Measurements from ENCODE around the gene KANK2.

Gene KANK2

GRCh38 chr19:11240008-11240444 lies 42.7 kb upstream of the KANK2 start:
- H3K4me3 ChIP-seq (replicated peaks in 1 of 2; ENCODE audit: low read depth in 2 of 2, low read length in 2 of 2) = no peak overlapping the region
- no peak for DNase-seq (ENCODE audit: low read depth in 2 of 2)
- TF ChIP-seq CTCF (IDR thresholded peaks at IDR 0.05; ENCODE audit: low read depth, low read length) = no peak

GRCh38 chr19:11239377-11240000 lies 42.1 kb upstream of the KANK2 start, which contains the start of gene ANGPTL8:
Gene ANGPTL8, plus strand, starts transcription at chr19:11239619. Its CDS starts 19 bp downstream, at chr19:11239638.
- no peak for TF ChIP-seq CTCF (IDR thresholded peaks at IDR 0.05; ENCODE audit: low read depth, low read length)
- no peak within 1 kb of the TSS for H3K4me3 ChIP-seq (replicated peaks in 1 of 2; ENCODE audit: low read depth in 2 of 2, low read length in 2 of 2)
- no peak for DNase-seq (ENCODE audit: low read depth in 2 of 2)

GRCh38 chr19:11238781-11239376 lies 41.5 kb upstream of the KANK2 start:
- H3K4me3 ChIP-seq (replicated peaks in 1 of 2; ENCODE audit: low read depth in 2 of 2, low read length in 2 of 2) = no peak overlapping the region
- TF ChIP-seq CTCF (IDR thresholded peaks at IDR 0.05; ENCODE audit: low read depth, low read length) = no peak
- DNase-seq (ENCODE audit: low read depth in 2 of 2) = no peak

GRCh38 chr19:11238041-11238440 lies 40.7 kb upstream of the KANK2 start:
- TF ChIP-seq CTCF (IDR thresholded peaks at IDR 0.05; ENCODE audit: low read depth, low read length) = no peak
- no peak overlapping the region for H3K4me3 ChIP-seq (replicated peaks in 1 of 2; ENCODE audit: low read depth in 2 of 2, low read length in 2 of 2)
- no peak for DNase-seq (ENCODE audit: low read depth in 2 of 2)

GRCh38 chr19:11237321-11237720 lies 40.0 kb upstream of the KANK2 start:
- TF ChIP-seq CTCF (IDR thresholded peaks at IDR 0.05; ENCODE audit: low read depth, low read length) = no peak
- no peak for DNase-seq (ENCODE audit: low read depth in 2 of 2)

GRCh38 chr19:11236324-11237301 lies 39.3 kb upstream of the KANK2 start:
- H3K4me3 ChIP-seq (replicated peaks in 1 of 2; ENCODE audit: low read depth in 2 of 2, low read length in 2 of 2) = no peak overlapping the region
- no peak for DNase-seq (ENCODE audit: low read depth in 2 of 2)

More at GRCh38 chr19:11237321-11237720, 40.0 kb upstream of the KANK2 start:
- no peak overlapping the region for H3K4me3 ChIP-seq (replicated peaks in 1 of 2; ENCODE audit: low read depth in 2 of 2, low read length in 2 of 2)

More at GRCh38 chr19:11236324-11237301, 39.3 kb upstream of the KANK2 start:
- no peak for TF ChIP-seq CTCF (IDR thresholded peaks at IDR 0.05; ENCODE audit: low read depth, low read length)

All from cardiac fibroblast (primary cell).